Activated CD4-positive, alpha-beta T cell treated with anti-CD3 and anti-CD28 coated beads for 1 hour (primary cell): Measurements from ENCODE around the gene IGF1R.

ENCODE experiments used
- DNase-seq: peaks from one replicate; pipeline ENCODE4 v3.0.0-alpha.2; 2020

IGF1R gene

DNA sequence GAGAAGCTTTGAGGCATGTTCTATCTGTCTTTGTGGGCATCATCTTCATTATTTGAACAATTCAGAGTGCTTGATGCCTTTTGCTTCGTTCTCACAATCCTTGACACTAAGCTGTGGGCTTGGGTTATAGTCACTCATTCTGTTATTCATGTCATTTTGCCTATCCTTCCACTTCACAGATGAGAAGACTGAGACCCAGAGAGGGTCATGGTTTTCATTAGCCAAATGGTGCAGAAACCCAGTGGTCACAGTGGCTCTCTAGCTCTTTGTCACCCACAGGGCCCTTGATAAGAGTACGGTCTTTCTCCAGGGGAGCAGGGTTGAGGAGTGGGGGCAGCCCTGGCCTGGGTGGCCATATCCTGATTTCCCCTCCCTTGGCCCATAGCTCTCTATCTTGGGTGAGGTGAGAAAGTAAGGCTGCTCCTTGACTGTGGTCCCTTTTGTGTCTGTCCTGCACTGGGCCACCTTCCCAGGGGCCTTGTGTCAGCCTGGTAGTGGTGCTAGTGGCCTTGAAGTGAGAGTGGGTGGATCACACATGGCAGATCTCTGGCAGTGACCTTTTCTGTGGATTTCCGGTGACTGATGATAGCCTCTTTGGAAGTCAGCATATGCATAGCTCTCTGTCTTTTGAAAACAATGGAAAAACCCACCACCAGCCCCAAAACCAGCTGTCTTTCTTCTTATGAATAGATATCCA lies 130.1 kb downstream of the IGF1R start:
- no peak for DNase-seq

DNA sequence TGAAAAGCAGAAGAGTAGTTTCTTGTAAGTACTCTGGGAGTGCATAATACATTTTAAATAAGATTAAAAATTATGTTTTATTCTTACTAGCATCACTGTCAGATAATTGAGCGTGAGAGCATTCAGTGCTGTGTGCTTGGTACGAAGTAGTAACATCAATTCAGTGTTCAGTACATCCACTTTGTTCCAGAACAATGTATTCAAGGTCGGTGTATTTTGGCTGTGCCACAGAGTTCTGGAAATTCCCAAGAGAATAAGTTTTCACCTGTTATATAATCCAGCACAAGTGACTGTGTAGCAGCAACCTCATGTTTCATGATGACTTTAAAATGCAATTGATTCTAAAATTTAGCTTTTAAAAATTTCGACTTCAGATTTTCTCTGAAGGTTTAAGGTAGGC lies 130.6 kb downstream of the IGF1R start:
- no peak for DNase-seq

DNA sequence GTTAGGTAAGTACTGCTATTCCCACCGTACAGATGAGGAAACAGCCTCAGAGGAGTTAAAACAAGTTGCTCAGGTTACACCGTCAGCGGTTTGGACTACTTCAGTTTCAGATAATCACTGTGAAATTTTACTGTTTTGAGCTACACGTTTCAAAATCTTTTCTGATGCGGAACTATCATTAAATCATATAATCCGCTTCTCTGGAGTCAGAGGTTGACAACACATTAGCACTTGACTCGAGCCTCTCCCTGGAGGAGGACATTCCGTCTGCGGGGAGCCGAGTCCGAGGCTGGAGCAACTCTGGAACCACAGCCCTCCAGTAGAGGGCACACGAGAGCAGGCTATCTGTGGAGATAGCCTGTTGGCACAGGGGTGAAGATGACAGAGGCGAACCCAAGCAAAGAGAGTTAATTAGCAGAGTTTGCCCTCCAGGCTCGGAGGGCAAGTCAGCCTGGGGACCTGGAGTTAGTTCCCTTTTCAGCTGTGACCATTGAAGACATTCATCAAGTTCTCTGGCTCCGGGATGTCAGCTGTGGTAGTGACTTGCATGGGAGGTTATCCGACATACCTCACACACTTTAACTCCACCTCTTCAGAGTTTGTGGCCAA lies 131.2 kb downstream of the IGF1R start:
- DNase-seq, result peak; percentile 50

DNA sequence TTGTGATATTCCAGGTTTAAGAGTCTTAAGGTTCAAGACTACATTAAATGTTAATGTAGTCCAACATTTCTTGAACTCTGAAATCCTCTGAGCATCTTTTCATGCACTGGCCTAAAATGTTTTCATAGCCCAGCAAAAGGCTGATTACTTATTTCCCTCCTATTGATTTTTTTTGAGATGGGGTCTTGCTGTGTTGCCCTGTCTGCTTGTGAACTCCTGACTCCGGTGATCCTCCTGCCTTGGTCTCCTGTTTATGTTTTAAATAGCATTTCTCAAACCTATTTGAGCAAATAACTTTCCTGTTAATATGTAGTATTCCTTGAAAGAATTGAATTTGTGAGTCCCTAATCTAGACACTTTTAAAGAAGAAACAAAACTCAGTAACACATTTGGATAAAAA lies 133.5 kb downstream of the IGF1R start:
- no peak for DNase-seq

DNA sequence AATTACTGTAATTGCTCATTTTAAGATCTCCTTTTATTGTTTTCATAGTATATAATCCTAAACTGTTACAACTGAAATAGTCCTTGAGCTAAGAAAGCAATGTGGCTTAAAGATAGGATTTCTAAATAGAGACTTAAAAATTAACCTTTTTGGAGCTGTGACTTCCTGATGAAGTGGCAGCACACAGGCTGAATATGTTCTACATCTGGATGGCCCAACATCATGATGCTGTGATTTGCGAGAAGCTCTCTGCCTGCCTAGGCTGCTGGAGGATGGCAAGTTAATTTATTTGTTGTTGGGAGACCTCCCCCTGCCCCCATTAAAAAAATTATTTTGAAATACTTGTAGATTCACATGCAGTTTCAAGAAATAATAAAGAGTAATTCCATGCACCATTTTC lies 134.5 kb downstream of the IGF1R start:
- no peak for DNase-seq

DNA sequence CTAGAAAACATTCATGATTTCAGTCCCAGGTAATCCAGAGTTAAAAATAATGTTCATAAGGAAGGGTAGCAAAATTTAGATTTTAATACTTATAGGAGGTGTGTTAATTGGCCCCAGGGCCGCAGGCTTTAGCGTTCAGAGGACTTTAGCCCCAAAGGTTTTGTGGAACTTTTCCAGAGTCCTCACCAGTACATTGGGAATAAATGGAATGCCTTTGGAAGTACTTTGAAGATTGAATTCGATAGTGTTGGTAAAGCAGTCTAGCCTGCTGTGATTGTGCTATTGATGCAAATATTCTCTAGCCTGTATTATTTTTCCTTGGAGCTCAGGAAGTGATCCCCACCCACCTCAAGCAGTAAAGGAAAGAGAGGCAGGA lies 137.1 kb downstream of the IGF1R start:
- no peak for DNase-seq

DNA sequence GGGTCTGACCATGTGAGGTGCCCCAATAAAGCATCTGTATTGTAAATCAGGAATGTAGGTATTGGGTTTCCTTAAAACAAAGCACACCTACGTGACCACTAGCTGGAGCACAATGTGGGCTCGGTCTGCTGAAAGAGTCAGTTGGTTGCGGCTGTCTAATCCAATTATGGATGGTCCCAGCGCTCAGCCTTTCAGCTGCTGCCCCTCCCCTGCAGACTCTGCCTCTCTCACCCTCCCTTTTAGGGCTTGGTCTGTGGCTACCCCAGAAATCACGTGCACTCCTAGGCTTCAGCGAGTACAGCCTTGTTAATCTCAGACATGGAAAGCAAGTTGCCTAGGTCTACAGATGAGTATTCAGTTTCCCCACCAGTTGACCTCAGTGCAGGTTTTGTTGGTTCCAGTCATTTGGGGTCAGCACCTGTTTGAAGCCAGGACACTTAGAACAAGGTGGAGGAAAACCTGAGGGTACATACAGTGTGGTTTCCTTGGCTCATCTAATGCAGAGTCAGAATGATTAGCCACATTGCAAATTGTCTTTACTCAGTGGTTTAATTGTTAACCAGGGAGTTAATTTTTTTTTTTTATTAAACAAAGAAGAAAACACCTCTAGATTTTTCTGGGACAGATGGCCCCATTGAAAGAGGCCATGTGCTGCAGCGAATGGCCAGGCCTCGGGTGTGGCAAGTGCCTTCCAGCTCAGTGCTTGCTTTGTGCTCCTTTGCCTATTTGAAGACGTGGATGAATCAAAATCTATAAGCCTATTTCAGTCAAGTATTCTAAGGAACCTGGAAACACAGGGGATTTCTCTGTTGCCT lies 137.7 kb downstream of the IGF1R start:
- no peak for DNase-seq

DNA sequence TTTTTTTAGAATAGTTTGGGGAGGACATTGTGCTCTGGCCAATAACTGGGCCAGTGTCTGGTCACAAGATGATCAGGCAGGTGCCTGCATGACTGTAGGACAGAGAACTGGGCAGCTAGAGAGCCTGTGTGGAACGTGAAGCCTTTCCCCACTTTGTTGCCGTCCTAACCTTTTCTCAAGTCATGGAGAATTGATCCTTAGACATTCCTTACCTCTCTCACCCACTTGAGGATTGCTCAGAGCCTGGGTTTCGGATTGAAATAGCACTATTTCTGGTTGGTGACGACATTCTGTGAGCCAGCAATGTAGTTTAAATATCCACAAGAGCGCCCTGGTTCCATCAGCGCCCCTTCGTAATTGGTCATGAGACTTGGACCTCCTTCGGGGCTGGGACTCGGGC lies 138.4 kb downstream of the IGF1R start:
- no peak for DNase-seq

DNA sequence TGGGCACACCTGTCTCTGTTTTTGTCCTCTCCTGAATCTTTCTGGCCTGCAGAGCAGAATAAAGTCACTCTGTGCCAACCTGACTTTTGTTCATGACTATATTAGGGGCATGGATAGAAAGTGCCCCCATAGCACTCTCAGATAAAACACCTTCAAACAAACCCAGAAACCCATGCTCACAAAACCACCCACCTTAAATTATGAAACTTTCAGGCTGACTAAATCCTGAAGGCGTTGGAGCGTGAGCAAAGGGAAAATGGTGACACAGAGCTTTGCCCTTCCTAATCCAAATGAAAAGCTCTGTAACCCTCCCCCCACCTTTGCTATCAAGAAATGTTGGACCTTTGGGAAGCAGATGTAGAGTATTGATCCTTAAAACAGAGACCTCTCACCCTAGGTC lies 138.9 kb downstream of the IGF1R start:
- DNase-seq, result no peak

DNA sequence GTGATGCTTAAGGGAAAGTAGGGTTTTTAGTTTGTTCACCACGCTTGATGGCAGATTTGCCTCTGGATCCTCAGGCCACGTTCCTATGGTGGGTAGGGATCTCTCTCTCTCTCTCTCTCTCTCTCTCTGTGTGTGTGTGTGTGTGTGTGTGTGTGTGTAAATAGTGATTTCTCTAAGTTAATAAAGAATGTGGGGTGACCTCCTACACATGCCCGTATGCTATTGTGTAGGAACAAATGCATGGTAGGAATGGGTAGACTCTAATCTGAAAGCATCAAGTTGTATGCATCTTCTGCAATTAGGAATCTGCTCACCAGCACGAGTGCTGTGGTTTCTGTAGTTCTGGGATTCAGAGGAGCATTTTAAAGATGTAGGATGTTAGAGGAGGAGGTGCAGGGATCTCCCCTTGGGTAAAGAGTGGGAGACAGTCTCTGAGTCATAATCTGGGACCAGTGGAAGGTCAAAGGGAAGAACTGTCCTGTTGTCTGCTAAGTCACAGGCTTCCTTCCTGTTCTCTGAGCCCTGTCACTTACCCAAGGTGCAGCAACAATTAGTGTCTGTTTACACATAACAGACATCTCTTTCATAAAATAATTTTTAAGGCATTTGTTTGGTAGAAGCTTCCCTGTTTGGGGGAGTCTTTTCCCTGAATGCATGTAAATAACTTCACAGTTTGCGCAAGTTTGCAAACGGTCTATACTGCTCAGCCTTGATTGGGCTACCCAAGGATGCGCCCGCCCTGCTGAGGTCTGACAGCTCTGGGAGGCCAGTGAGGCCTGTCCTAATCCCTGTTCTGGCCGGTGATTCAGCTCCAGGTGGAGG lies 139.8 kb downstream of the IGF1R start:
- no peak for DNase-seq

DNA sequence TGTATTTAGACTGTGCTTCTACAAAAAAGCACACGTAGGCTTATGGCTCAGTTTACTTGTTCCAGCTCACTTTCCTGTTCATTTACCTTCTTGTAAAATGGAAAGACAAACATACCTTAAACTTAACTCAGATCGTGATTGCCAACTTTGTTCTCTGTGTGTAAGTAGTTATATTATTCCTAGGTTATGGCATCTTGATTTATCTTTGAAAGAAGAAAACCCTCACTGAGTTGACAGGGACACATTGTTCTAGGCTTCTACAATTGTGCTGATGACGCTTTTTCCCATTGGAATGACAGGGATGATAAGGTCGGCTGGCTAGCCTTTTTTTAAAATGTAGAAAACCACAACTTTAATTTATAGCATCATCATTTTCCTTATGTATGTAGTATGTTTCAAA lies 140.7 kb downstream of the IGF1R start:
- DNase-seq, result no peak

DNA sequence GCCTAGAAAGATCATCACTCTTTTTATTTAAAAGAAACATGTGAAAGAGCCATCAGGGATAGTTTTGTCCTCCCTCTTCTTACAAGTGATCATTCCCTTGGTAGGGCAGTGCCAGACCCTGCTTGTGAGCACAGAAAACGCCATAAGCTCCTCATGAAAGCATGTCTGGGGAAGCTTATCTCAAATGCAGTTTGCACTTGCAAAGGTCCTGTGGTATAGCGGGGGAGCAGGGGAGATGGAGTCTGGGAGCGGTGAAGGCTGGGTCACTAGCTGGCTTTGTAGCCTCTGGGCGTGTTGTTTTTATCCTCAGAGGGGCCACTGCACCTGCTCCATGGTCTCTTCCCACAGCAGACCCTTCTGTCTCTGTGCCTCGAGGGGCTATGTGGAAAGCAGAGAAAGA lies 141.9 kb downstream of the IGF1R start:
- DNase-seq, result no peak

DNA sequence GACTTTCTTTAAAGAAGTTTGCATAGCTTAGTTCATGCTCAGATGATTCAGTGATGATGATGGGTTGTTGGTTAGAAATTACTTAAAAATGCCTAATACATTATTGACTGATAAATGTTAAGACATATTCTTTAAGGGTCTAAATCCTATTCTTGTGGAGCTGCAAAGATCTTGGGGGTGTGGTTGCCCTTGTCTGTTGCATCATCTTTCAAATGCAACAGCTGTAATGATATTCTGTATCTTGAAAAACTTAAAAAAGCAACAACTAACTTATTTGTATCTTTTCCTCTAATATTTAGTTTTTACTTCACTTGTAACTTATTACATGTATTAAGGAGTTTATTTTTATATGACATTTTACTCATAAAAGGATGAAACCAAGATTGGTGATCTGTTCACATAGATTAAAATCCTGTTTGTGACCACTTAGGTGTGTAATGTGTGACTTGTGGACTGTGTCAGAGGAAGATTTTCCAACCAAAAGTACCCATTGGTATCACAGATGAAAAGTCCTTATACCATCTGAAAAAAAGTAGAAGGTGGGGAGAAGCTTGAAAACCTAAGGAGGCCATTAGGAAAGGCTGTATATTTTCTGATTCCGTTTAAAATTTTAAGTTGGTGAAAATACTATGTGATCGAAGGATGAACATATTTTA lies 142.8 kb downstream of the IGF1R start:
- DNase-seq, result no peak

DNA sequence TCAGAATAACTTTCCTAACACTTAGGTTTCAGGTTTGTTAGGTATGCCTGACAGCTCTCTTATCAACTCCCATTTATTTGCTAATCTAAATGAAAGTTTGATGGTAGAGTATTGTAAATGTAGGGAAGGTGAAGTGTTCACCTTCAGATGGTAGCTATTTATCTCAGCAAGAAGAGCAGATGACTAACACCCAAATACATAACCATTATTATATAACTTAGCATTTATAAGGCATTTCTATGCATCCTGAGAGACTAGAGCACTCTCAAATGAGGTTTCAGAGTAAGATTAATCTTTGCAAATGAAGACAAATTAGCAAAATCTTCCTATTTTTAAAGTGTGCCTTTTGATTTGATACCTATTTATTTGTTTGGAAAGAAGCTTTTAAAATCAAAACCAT lies 143.8 kb downstream of the IGF1R start:
- DNase-seq, result no peak

DNA sequence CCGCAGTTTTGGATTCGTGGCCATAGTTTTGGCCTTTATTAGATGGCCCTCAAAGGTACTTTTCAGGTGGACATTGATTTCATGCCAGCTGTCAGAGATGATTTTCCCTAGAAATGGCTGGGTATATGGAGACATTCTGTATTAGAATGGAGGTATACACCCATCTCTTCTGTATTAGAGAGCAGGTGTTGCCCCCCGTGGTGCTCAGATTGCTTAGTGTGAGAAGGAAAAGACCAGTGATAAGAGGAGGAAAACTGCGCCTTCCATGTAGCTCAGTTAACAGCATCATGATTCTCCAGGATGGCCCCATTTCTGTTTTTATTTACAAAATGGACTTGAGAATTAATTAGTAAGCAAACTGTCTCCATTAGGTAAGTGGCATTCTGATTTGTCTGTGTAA lies 145.9 kb downstream of the IGF1R start:
- no peak for DNase-seq

DNA sequence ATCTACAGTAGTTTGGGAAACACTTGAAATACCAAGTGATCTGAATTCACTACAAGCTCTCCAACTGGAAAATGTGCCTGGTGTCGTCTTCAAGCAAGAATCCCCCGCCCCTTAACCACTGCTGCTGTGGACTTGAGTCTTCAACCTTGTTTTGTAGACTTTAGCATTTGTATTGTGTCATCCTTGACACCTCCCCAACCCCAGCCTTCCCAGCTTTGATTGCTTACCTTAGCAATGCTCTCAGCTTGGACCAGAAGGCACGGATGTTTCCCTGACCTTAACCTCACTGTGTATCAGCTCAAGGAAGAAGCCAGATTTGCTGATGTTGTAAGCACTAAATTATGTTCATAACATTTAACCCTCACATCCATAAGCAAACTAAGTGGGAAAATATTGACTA lies 146.4 kb downstream of the IGF1R start:
- DNase-seq, result no peak

DNA sequence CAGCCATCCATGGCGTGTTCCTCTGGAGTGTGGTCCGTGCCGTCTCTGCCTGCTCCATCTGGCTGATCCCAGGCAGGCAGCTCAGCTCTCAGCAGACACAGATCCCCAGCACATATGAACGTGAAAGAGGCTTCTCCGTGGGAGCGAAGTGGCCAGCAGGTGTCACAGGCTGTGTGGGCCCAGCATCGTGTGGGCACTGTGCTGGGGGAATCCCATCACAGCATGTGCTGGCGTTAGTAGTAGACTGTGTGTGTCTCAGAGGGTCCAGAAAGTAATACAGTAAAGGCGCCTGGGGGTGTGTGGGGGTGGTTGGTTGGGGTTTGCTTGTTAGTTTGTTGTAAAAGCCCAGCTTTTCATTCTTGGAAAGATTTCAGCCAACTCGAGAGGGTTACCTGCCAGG lies 147.6 kb downstream of the IGF1R start:
- no peak for DNase-seq

DNA sequence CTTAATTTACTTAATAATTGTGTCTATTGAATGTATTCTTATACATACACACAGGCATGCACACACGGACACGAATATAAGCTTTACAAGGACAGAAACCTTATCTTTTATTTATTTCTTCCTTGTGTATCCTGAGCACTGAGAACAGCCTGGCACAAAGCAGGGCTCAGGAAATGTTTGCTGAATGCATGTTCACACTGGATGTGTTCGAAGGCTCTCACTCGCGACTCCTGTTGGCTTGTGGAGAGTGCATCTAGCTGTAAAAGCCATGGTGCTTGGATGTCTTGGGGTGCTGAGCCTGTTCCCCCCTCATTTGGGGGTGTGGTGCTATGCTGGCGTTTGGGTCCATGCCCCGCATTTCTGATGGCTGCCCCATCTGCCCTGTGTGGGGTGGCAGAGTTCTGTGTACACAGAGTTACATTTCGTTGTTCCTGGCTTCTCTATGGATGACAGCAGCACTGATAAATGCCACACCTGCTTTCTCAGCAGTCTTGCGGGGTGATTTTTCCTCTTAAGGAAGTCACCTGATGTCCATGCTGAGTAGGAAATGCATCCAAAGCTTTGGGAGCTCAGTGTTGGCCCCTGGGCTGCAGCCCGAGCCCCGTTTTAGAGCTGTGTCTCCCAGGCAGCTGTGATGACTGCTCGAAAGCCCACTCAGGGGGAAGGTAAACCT lies 148.5 kb downstream of the IGF1R start:
- DNase-seq, result no peak

DNA sequence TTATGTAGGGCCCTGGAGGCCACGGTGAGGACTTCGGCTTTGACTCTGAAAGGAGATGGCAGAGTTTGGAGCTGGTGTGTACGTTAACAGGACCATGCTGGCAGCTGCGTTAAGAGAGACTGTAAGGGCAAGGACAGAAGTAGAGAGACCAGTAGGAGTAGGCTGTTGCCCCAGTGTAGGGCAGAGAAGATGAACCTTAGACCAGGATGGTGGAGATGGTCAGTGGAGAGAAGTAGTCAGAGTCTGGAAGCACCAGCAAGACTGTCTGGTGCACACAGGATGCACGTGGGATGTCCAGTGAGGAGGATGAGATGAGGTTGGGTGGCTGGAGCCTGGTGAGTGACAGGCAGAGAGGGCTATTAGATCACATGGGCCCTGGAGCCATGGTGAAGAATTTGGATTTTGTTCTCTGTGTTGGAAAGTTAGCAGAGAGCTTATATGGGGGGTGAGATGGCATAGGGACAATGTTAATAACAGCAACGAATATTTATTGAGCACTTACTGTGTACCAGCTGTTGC lies 150.1 kb downstream of the IGF1R start:
- DNase-seq, result no peak

DNA sequence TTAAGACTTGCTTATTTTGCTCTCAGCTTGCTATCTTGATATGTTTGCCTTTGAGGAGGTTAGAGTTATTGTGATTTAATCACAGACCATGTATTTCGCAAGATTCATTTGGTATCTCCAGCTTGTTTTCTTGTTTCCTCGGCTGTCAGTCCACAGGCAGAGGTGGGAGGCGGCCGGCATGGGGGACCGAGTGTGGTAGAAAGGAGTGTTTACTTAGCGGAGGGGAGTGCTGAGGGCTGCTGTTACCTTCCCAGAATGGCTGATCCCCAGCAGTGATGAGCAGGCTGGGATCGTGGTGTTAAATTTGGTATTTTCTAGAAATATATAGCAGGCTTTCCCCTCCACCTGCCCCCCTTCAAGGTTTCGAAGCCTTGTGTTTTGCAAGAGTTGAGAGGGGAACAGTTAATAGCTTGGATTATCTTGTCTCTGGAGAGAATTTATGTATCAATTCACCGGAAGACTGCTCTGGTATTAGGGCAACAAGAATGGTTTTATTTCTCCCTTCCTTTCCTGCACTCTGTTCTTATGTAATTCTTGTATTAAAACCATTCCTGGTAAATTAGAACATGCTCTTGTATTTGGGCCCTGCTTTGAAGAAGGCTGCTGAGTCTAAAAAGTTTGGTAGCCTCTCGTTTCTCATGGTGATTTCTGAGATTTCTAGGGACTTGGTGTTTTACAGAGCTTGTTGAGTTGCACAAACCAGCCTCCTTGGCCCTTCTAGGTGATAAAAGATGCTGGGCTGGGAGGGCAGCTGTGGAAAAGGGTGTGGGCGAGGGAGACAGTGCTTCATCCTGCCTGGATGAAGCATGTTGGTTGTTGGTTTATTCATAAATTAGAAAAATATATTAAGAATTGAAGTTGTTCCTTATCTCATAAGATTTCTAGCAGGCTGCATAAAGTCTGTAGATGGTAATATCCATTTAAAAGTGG lies 151.4 kb downstream of the IGF1R start:
- DNase-seq, result no peak
